HG03095 (cell line): ENCODE results near the gene FASLG.

ENCODE experiments used
- ATAC-seq: cut with Tn5 transposase; IDR thresholded peaks from one replicate; pipeline ENCODE4 v1.9.1; 2021; ENCODE audit warnings: moderate library complexity; ENCODE audit not compliant: unreplicated experiment

Gene FASLG

GRCh38 chr1:172642970-172643369, 15.9 kb upstream of the FASLG start:
- ATAC-seq, result no peak

GRCh38 chr1:172646653-172647052, 12.2 kb upstream of the FASLG start:
- ATAC-seq, result no peak

GRCh38 chr1:172647110-172647564, 11.8 kb upstream of the FASLG start:
- ATAC-seq, result no peak

GRCh38 chr1:172647987-172648386, 10.9 kb upstream of the FASLG start:
- no peak for ATAC-seq

- no peak for ATAC-seq
These were observed 8.3 kb upstream of the FASLG start for GRCh38 chr1:172650474-172651193.

GRCh38 chr1:172653015-172653709, 5.7 kb upstream of the FASLG start:
- ATAC-seq, result no peak

- ATAC-seq, result no peak
These were observed 4.4 kb upstream of the FASLG start for GRCh38 chr1:172654535-172654934.

- no peak for ATAC-seq
These were observed 2.3 kb upstream of the FASLG start for GRCh38 chr1:172656576-172656975.

GRCh38 chr1:172657586-172657985, 1.3 kb upstream of the FASLG start:
- no peak for ATAC-seq

- ATAC-seq, result no peak
These were observed 2.2 kb downstream of the FASLG start for GRCh38 chr1:172661107-172661506.

GRCh38 chr1:172662464-172663109, 3.7 kb downstream of the FASLG start:
- ATAC-seq, result peak; percentile 83

- no peak for ATAC-seq
These were observed 4.8 kb downstream of the FASLG start for GRCh38 chr1:172663732-172664131.

GRCh38 chr1:172668097-172668496, 9.2 kb downstream of the FASLG start:
- ATAC-seq, result no peak

- ATAC-seq, result no peak
These were observed 10.1 kb downstream of the FASLG start for GRCh38 chr1:172669011-172669410.

GRCh38 chr1:172670316-172670715, 11.4 kb downstream of the FASLG start:
- no peak for ATAC-seq

GRCh38 chr1:172670791-172671190, 11.9 kb downstream of the FASLG start:
- ATAC-seq, result no peak

GRCh38 chr1:172671591-172671990, 12.7 kb downstream of the FASLG start:
- no peak for ATAC-seq

GRCh38 chr1:172672720-172673119, 13.8 kb downstream of the FASLG start:
- no peak for ATAC-seq

- no peak for ATAC-seq
These were observed 14.9 kb downstream of the FASLG start for GRCh38 chr1:172673761-172674160.

GRCh38 chr1:172674831-172675613, 16.1 kb downstream of the FASLG start:
- no peak for ATAC-seq
